PC-3 (cell line): ENCODE data around the gene FAM53B. TPM values are rescaled to one million over a fixed set of nuclear protein-coding genes. Genes with fewer than 3 reads are reported as not detected.

Experiments used
- ATAC-seq: fragments of 200-7000 bp; cut with Tn5 transposase; 2 replicates; pipeline ENCODE4 v1.9.1; 2020; ENCODE audit warnings: mild to moderate bottlenecking, moderate library complexity
- BruUV-seq: library from RNA; stranded (reverse); fragments of 400-500 nt; replicated peaks from 2 replicates; lab custom pipeline; 2021; lab: Mats Ljungman, UMichigan
- CTCF ChIA-PET: fragments of 300-600 bp; sonication (Branson Sonifier 250); formaldehyde crosslinking; loops from one replicate; lab custom pipeline; 2022; ENCODE audit warnings: antibody characterized with exemption; lab: Charles Lee
- POLR2A ChIA-PET: fragments of 300-600 bp; sonication (Branson Sonifier 250); formaldehyde crosslinking; loops from one replicate; lab custom pipeline; 2022; ENCODE audit warnings: antibody characterized with exemption; ENCODE audit not compliant: unreplicated experiment; lab: Charles Lee
- DNase-seq: peaks from one replicate; pipeline ENCODE4 v3.0.0-alpha.2; 2015
- H2AFZ ChIP-seq: fragments of 300-600 bp; sonication (generic); 2 replicates; pipeline ENCODE4 v1.6.0; 2016; ENCODE audit warnings: antibody characterized with exemption, low read length
- H3F3A ChIP-seq: fragments of 300-600 bp; sonication (generic); one replicate; pipeline ENCODE4 v1.6.0; 2017; ENCODE audit warnings: antibody characterized with exemption, low read length, control low read depth, mild to moderate bottlenecking; ENCODE audit not compliant: unreplicated experiment
- H3K27ac ChIP-seq: fragments of 300-600 bp; sonication (generic); 2 replicates; pipeline ENCODE4 v1.5.1; 2016; ENCODE audit warnings: mild to moderate bottlenecking, low read length
- H3K27me3 ChIP-seq: fragments of 300-600 bp; sonication (generic); 2 replicates; pipeline ENCODE4 v1.6.1; 2016; ENCODE audit warnings: low read length, mixed read lengths
- H3K36me3 ChIP-seq: fragments of 300-600 bp; sonication (generic); 2 replicates; pipeline ENCODE4 v1.6.1; 2016; ENCODE audit warnings: low read depth, mixed run types, low read length, mixed read lengths
- H3K4me1 ChIP-seq: fragments of 300-600 bp; sonication (generic); 2 replicates; pipeline ENCODE4 v1.5.1; 2016; ENCODE audit warnings: low read length; ENCODE audit not compliant: insufficient read depth
- H3K4me2 ChIP-seq: fragments of 300-600 bp; sonication (generic); 2 replicates; pipeline ENCODE4 v1.6.0; 2016; ENCODE audit warnings: low read length
- H3K4me3 ChIP-seq: fragments of 300-600 bp; sonication (generic); 2 replicates; pipeline ENCODE4 v1.5.1; 2016; ENCODE audit warnings: mild to moderate bottlenecking, low read length, mixed read lengths
- H3K79me2 ChIP-seq: fragments of 300-600 bp; sonication (generic); 2 replicates; pipeline ENCODE4 v1.6.1; 2017; ENCODE audit warnings: low read length, mixed read lengths
- H3K9ac ChIP-seq: fragments of 300-600 bp; sonication (generic); 2 replicates; pipeline ENCODE4 v1.6.0; 2016; ENCODE audit warnings: mild to moderate bottlenecking, low read length
- H3K9me2 ChIP-seq: fragments of 300-600 bp; sonication (generic); replicated peaks from 2 replicates; pipeline ENCODE4 v1.6.1; 2016; ENCODE audit warnings: mixed run types, low read length, mixed read lengths
- H3K9me3 ChIP-seq: fragments of 300-600 bp; sonication (generic); 2 replicates; pipeline ENCODE4 v1.6.1; 2016; ENCODE audit warnings: low read length, mixed read lengths
- H4K20me1 ChIP-seq: fragments of 300-600 bp; sonication (generic); 2 replicates; pipeline ENCODE4 v1.6.1; 2016; ENCODE audit warnings: low read length, mixed read lengths
- EZH2 ChIP-seq: fragments of 300-600 bp; sonication (generic); IDR thresholded peaks from one replicate; pipeline ENCODE4 v1.6.1; 2017; ENCODE audit warnings: antibody characterized with exemption, mild to moderate bottlenecking, low read length; ENCODE audit not compliant: unreplicated experiment
- EZH2phosphoT487 ChIP-seq: fragments of 300-600 bp; sonication (generic); IDR thresholded peaks from 2 replicates; pipeline ENCODE4 v1.6.1; 2018; ENCODE audit warnings: mild to moderate bottlenecking, antibody characterized with exemption, low read length, borderline replicate concordance
- intact Hi-C: fragments of 100-400 bp; cut with micrococcal nuclease; formaldehyde crosslinking; loops from 2 replicates; pipeline ENCODE4 v1.9.0; 2023
- total RNA-seq: library from RNA; depleted of rRNA; stranded (reverse); fragments of >200 nt; gene quantifications from 2 replicates; pipeline ENCODE4 v1.2.3, GENCODE V29; 2014
- TF ChIP-seq, protein P1 (sequence below): fragments of 300-600 bp; sonication (generic); conservative IDR thresholded peaks from 2 replicates; pipeline ENCODE4 v1.5.1; 2017; ENCODE audit warnings: antibody characterized with exemption, low read depth, mild to moderate bottlenecking, low read length

Gene FAM53B
- total RNA-seq, 1 experiment from 2014 or later = 19.4 TPM

DNA sequence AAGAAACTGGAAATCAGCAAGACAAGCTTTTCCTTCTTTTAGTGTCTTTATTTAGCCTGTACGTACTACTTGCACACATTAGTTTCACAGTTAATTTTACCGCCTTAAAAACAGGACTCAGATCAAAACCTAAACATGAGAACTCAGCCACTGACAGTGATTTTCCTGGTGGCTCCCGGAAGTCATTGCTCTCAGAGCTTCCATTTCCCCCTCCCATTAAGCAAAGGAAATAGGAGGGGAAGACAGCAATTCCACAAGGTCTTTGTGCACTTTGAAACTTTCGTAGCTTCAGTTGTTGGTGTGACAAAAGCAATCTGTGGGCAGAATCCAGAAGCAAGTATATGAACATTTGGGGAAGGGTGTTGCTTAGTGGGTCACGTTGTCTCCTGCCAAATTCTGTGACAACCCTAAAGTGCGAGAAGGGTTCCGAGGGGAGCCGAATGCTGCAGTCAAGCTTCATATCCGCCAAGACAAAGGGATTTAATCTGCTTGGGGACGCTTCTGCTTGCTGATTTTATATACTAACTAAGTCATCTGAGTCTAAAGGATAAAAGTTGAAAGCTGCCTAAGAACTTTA lies 30.4 kb downstream of the FAM53B start:
- BruUV-seq = no TSS peak
- ChIA-PET POLR2A (no interaction called here), CTCF (no interaction called here)

DNA sequence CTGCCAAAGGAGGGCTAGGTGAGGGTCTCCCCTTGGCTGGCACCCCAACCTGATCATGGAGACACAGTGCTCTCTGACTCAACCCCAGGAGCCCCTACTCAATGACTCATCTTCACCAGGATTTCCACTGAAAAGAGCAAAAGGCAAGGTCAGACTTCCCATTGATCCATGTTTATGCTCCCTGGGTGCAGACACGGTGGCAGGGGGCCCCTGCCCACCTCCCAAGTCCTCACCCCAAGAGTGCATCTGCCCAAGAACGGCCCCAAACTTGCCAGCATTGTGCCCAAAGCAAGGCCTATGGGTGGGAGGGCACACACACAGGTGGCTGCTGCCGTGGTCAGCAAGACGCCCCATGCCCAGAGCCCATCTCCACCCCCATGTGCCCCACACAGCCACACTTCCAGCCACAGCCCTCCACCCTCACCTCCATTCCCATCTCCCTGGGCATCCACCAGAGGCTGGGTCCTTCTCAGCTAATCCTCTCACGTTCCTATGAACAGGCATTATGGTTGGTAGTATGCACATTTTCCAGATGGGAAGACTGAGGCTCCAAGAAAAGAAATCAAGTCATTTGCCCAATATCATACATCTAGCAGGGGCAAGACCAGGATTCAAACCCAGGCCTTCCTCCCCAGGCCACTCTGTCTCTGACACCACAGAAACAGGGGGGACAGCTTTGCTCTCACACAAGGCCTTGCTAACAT lies 31.3 kb downstream of the FAM53B start:
- Histone ChIP-seq H3K9me3 (no peaks in the 10 kb centered on the region), H3K36me3 (no peaks in the 10 kb centered on the region), H2AFZ (no peak overlapping the region), H3K4me2 (no peak overlapping the region), H3K9me2 (no peaks in the 10 kb centered on the region), H3F3A (no peaks in the 10 kb centered on the region), H3K27ac (no peak overlapping the region), H3K4me3 (no peak overlapping the region), H3K9ac (no peak overlapping the region), H3K4me1 (no peaks in the 10 kb centered on the region), H3K79me2 (peaks cover 9% of the 10 kb centered on the region; the same call in 1 of the 2 replicates), H4K20me1 (no peaks in the 10 kb centered on the region), H3K27me3 (no peaks in the 10 kb centered on the region)
- DNase-seq (no peak), ATAC-seq (no peak)
- intact Hi-C loops = no loop called here
- POLR2A ChIA-PET = no interaction called here
- BruUV-seq = no TSS peak
- CTCF ChIA-PET = no interaction called here
- no peak for TF ChIP-seq EZH2
- TF ChIP-seq, protein P1, sequence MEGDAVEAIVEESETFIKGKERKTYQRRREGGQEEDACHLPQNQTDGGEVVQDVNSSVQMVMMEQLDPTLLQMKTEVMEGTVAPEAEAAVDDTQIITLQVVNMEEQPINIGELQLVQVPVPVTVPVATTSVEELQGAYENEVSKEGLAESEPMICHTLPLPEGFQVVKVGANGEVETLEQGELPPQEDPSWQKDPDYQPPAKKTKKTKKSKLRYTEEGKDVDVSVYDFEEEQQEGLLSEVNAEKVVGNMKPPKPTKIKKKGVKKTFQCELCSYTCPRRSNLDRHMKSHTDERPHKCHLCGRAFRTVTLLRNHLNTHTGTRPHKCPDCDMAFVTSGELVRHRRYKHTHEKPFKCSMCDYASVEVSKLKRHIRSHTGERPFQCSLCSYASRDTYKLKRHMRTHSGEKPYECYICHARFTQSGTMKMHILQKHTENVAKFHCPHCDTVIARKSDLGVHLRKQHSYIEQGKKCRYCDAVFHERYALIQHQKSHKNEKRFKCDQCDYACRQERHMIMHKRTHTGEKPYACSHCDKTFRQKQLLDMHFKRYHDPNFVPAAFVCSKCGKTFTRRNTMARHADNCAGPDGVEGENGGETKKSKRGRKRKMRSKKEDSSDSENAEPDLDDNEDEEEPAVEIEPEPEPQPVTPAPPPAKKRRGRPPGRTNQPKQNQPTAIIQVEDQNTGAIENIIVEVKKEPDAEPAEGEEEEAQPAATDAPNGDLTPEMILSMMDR = no peak
- no peak for TF ChIP-seq EZH2phosphoT487

More for the DNA sequence above, 30.4 kb downstream of the FAM53B start:
- ATAC-seq (no peak), DNase-seq (no peak)
- no peaks in the 10 kb centered on the region for H3K9me2 ChIP-seq
- H3K4me3 ChIP-seq = no peak overlapping the region
- H3K4me1 ChIP-seq = peaks cover 8% of the 10 kb centered on the region
- no peak overlapping the region for H3K9ac ChIP-seq
- no peaks in the 10 kb centered on the region for H4K20me1 ChIP-seq
- no peaks in the 10 kb centered on the region for H3K27me3 ChIP-seq
- intact Hi-C loops = no loop called here
- H2AFZ ChIP-seq = no peak overlapping the region
- TF ChIP-seq, protein P1 = no peak
- no peak for TF ChIP-seq EZH2
- TF ChIP-seq EZH2phosphoT487 = no peak
- no peaks in the 10 kb centered on the region for H3K36me3 ChIP-seq
- H3K4me2 ChIP-seq = no peak overlapping the region
- H3K27ac ChIP-seq = no peak overlapping the region
- no peaks in the 10 kb centered on the region for H3F3A ChIP-seq
- peaks cover 18% of the 10 kb centered on the region; the same call in 1 of the 2 replicates for H3K79me2 ChIP-seq
- H3K9me3 ChIP-seq = no peaks in the 10 kb centered on the region

- Histone ChIP-seq H3K4me2 (no peak overlapping the region), H3K79me2 (0 out of 2 replicates have a peak, but pooled peaks cover 4% of the 10 kb centered on the region), H3K9ac (no peak overlapping the region), H4K20me1 (no peaks in the 10 kb centered on the region), H3K4me1 (no peaks in the 10 kb centered on the region), H3K4me3 (no peak overlapping the region), H3K9me2 (no peaks in the 10 kb centered on the region), H3F3A (no peaks in the 10 kb centered on the region), H3K9me3 (no peaks in the 10 kb centered on the region), H3K27me3 (no peaks in the 10 kb centered on the region), H3K36me3 (no peaks in the 10 kb centered on the region), H3K27ac (no peak overlapping the region), H2AFZ (no peak overlapping the region)
- intact Hi-C loops = no loop called here
- CTCF ChIA-PET = no interaction called here
- DNase-seq = no peak
- POLR2A ChIA-PET = no interaction called here
- no peak for ATAC-seq
- no peak for TF ChIP-seq EZH2
- TF ChIP-seq, protein P1 = no peak
- no peak for TF ChIP-seq EZH2phosphoT487
- BruUV-seq = no TSS peak
Observed at GRCh38 chr10:124711145-124711544, 33.0 kb downstream of the FAM53B start.
